Breast epithelium (tissue), 4 donors: Measurements from ENCODE around the gene TUBB2B. TPM values are rescaled to one million over a fixed set of nuclear protein-coding genes. Genes with fewer than 3 reads are reported as not detected.
"Not testable (repeated sequence)": the region's sequence is repeated elsewhere in the genome, so short reads cannot be mapped to it uniquely, and the experiment has no call there.

ENCODE experiments used
- DNase-seq, 2 donors: peaks; one replicate each; pipeline ENCODE4 v3.0.0-alpha.2; 2019; ENCODE audit warnings: low spot score in 2 of 2
- H3K27ac ChIP-seq, 2 donors: fragments of 200-600 bp; sonication (generic) in 1 of 2; one replicate each; pipeline ENCODE4 v1.5.1; 2016 to 2019; ENCODE audit warnings: mild to moderate bottlenecking in 1 of 2
- H3K27me3 ChIP-seq, 2 donors: fragments of 200-600 bp; sonication (generic) in 1 of 2; one replicate each; pipeline versions ENCODE4 v1.5.1 to v1.6.0; 2017 to 2019; ENCODE audit warnings: control low read depth in 1 of 2, mild to moderate bottlenecking in 1 of 2
- H3K36me3 ChIP-seq: fragments of 200-600 bp; one replicate; pipeline ENCODE4 v1.5.1; 2019
- H3K4me1 ChIP-seq, 2 donors: fragments of 200-600 bp; sonication (generic); one replicate each; pipeline ENCODE4 v1.5.1; 2016 to 2019; ENCODE audit warnings: control low read depth in 1 of 2
- H3K4me3 ChIP-seq, 3 donors: fragments of 200-600 bp; sonication (generic); 1 replicate in 2 of 3; 2 replicates in 1 of 3; pipeline ENCODE4 v1.5.1; 2016 to 2019; ENCODE audit warnings: mild to moderate bottlenecking in 3 of 3, moderate library complexity in 2 of 3
- H3K9me3 ChIP-seq, 2 donors: fragments of 200-600 bp; sonication (generic) in 1 of 2; one replicate each; pipeline ENCODE4 v1.5.1; 2016 to 2019; ENCODE audit warnings: control low read depth in 1 of 2
- POLR2A ChIP-seq: fragments of 450-650 bp; IDR thresholded peaks from one replicate; pipeline ENCODE4 v1.6.1; 2016; ENCODE audit warnings: antibody characterized with exemption, mild to moderate bottlenecking, moderate library complexity
- POLR2AphosphoS5 ChIP-seq, 3 donors: sonication (generic); formaldehyde crosslinking; IDR thresholded peaks; one replicate each; pipeline ENCODE4 v1.6.1; 2017; ENCODE audit warnings: antibody characterized with exemption in 3 of 3
- intact Hi-C: fragments of 100-400 bp; cut with DNase I; formaldehyde crosslinking; loops from one replicate; pipeline ENCODE4 v1.15.1; 2023; ENCODE audit warnings: low total_unique reads
- total RNA-seq, 3 donors: library from RNA; depleted of rRNA; stranded (reverse); fragments of >200 nt; gene quantifications; one replicate each; pipeline ENCODE4 v1.1.0, GENCODE V29; 2016
- TF ChIP-seq, protein P1 (sequence below), 3 donors: fragments of 450-650 bp; IDR thresholded peaks; one replicate each; pipeline ENCODE4 v1.5.1; 2016 to 2017; ENCODE audit warnings: antibody characterized with exemption in 3 of 3, mild to moderate bottlenecking in 3 of 3, moderate library complexity in 3 of 3

Gene TUBB2B
- total RNA-seq, 3 donors from 2014 or later, result 4.2 to 7.5 (median 7.3) TPM

DNA sequence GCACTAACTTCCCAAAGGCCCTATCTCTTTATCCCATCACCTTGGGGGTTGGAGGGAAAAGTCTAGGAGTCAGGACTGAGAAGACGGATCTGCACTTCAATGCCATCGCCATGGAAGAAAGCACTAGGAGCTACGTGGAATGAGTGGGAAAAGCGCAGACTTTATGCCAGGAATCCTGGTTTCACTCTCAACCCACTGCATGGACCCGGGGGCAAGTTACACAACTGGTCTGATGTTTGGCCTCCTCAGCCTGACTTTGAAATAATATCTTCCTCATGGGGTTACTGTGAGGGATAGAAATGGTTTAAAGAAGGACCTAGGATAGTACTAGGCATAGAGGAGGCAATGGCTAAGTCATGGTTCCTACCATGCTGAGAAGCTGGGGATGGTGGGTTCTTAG lies 17.8 kb upstream of the TUBB2B start:
- no peaks in the 10 kb centered on the region for H3K36me3 ChIP-seq
- TF ChIP-seq, protein P1, sequence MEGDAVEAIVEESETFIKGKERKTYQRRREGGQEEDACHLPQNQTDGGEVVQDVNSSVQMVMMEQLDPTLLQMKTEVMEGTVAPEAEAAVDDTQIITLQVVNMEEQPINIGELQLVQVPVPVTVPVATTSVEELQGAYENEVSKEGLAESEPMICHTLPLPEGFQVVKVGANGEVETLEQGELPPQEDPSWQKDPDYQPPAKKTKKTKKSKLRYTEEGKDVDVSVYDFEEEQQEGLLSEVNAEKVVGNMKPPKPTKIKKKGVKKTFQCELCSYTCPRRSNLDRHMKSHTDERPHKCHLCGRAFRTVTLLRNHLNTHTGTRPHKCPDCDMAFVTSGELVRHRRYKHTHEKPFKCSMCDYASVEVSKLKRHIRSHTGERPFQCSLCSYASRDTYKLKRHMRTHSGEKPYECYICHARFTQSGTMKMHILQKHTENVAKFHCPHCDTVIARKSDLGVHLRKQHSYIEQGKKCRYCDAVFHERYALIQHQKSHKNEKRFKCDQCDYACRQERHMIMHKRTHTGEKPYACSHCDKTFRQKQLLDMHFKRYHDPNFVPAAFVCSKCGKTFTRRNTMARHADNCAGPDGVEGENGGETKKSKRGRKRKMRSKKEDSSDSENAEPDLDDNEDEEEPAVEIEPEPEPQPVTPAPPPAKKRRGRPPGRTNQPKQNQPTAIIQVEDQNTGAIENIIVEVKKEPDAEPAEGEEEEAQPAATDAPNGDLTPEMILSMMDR (IDR thresholded peaks at IDR 0.05), result no peak
- TF ChIP-seq POLR2AphosphoS5 (IDR thresholded peaks at IDR 0.05), result no peak
- no peak for TF ChIP-seq POLR2A
- H3K4me1 ChIP-seq, result no peaks in the 10 kb centered on the region
- H3K27ac ChIP-seq, result peak overlapping the region in 1 of 2 donors; percentile 5
- no peaks in the 10 kb centered on the region for H3K27me3 ChIP-seq
- intact Hi-C loops, result loop anchor here (10.0 kb wide), 1 partner anchor 250 kb away; the partner anchor contains the start of gene NQO2
- no peaks in the 10 kb centered on the region for H3K9me3 ChIP-seq
- H3K4me3 ChIP-seq, result no peak overlapping the region
- DNase-seq, result no peak

DNA sequence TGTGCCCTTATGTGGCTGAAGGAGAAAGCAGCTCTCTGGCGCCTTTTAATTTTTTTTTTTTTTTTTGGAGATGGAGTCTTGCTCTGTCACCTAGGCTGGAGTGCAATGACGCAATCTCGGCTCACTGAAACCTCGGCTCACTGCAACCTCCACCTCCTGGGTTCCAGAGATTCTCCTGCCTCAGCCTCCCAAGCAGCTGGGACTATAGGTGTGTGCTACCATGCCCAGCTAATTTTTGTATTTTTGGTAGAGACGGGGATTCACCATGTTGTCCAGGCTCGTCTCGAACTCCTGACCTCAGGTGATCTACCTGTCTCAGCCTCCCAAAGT lies 17.3 kb upstream of the TUBB2B start:
- H3K9me3 ChIP-seq, H3K4me1 ChIP-seq, H3K36me3 ChIP-seq, H3K4me3 ChIP-seq, DNase-seq, H3K27me3 ChIP-seq: not testable (repeated sequence)
- intact Hi-C loops, result loop anchor here (10.0 kb wide), 1 partner anchor 250 kb away; the partner anchor contains the start of gene NQO2
- peak overlapping the region in 1 of 2 donors; percentile 5 for H3K27ac ChIP-seq

DNA sequence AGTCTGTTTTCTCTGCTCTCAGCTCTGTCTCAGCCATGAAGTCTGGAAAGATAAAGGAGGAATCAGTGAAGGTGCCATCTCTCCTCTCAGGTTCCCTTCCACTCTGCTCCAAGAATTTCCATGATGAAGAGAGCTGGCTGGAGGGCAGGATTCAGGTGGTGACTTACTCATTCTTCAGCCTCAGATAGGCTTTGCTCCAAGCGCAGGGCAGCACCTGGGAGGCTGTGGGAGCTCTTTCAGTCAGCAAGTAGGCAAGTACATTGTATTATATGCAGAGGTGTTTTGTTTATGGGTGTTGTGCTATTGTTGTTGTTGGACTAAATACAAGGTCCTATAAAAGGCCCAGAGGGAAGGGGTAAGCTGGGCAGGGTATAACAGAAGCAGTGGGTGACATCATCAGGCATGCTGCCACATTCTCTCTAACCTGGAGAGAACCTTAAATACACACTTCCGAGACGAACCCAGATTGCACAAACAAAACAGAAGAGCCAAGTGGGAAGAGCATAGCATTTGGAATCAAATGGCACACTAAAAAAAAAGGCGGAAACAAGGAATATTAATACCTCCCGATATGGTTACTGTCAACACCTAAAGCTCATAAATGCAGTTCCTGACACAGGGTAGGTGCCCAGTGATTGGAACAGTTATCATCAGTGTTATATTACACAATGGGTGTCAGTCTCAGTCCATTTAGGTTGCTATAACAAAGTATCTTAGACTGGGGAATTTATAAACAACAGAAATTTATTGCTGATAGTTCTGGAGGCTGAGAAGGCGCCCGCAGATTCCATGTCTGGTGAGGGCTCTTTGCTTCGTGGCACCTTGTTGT lies 16.8 kb upstream of the TUBB2B start:
- intact Hi-C loops, result loop anchor here (10.0 kb wide), 1 partner anchor 249 kb away; the partner anchor contains the start of gene NQO2
- Histone ChIP-seq H3K4me3 (no peak overlapping the region), H3K27ac (no peak overlapping the region), H3K27me3 (no peaks in the 10 kb centered on the region), H3K36me3 (no peaks in the 10 kb centered on the region), H3K9me3 (no peaks in the 10 kb centered on the region), H3K4me1 (no peaks in the 10 kb centered on the region)
- TF ChIP-seq, protein P1 (IDR thresholded peaks at IDR 0.05), result no peak
- TF ChIP-seq POLR2A (no peak), POLR2AphosphoS5 (IDR thresholded peaks at IDR 0.05) (no peak)
- DNase-seq, result no peak

DNA sequence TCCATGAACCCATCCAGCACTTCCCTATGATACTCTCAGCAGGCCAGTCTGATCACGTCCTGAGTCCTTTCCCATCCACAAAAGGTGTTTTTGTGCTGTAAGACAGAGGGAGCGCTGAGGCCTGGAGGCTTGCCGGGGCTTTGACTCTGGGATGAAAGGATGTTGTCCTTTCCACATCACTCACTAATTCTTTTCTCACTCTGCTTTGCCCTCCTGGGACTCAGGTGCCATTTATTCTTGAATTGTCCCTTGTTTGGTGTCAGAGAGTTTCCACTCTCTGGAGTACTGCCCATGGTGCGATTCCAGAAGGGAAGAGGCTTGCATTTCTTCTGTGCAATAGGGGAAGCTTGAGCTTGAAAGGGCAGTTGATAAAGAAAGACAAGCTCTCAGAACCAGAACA lies 15.3 kb upstream of the TUBB2B start:
- intact Hi-C loops, result loop anchor here (10.0 kb wide), 1 partner anchor 248 kb away; the partner anchor contains the start of gene NQO2
- Histone ChIP-seq H3K4me3 (no peak overlapping the region), H3K36me3 (no peaks in the 10 kb centered on the region), H3K4me1 (no peaks in the 10 kb centered on the region), H3K27me3 (no peaks in the 10 kb centered on the region), H3K9me3 (no peaks in the 10 kb centered on the region), H3K27ac (peak overlapping the region; percentile 14 to 29)
- TF ChIP-seq POLR2A (no peak), POLR2AphosphoS5 (IDR thresholded peaks at IDR 0.05) (no peak)
- TF ChIP-seq, protein P1 (IDR thresholded peaks at IDR 0.05), result no peak
- no peak for DNase-seq

DNA sequence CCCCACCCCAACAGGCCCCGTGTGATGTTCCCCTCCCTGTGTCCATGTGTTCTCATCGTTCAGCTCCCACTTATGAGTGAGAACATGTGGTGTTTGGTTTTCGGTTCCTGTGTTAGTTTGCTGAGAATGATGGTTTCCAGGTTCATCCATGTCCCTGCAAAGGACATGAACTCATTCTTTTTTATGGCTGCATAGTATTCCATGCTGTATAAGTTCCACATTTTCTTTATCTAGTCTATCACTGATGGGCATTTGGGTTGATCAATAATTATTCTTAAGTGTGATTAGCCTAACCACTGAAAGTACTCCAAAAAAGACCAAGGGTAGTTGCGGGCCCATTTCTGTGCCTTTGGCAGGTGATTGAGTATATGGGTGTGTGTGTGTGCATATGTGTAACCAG lies 14.3 kb upstream of the TUBB2B start:
- not testable (repeated sequence) for H3K4me1 ChIP-seq, DNase-seq, H3K36me3 ChIP-seq, H3K27ac ChIP-seq, H3K9me3 ChIP-seq, H3K27me3 ChIP-seq, H3K4me3 ChIP-seq
- intact Hi-C loops, result loop anchor here (10.0 kb wide), 1 partner anchor 247 kb away; the partner anchor contains the start of gene NQO2

DNA sequence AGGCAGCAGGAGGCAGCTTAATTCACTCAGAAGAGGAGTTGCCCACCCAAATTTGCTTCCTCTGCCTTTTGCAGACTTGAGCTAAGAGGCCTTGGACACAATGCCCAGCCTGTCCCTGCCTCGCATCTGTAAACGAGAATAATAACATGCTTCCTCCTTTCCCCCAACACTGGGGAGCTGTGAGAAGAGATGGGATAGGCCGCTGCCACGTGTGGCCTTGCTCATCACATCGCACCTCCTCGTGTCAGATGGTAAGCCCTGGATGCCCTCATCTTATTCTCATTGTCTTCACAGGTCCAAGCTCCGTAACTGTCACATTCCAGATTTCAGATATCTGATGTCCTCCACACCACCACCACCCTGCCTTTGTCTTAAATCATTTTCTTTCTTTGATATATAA lies 13.1 kb upstream of the TUBB2B start:
- Histone ChIP-seq H3K4me1 (no peaks in the 10 kb centered on the region), H3K4me3 (no peak overlapping the region), H3K9me3 (no peaks in the 10 kb centered on the region), H3K36me3 (no peaks in the 10 kb centered on the region), H3K27me3 (no peaks in the 10 kb centered on the region), H3K27ac (no peak overlapping the region)
- no peak for DNase-seq
- TF ChIP-seq, protein P1 (IDR thresholded peaks at IDR 0.05), result no peak
- TF ChIP-seq POLR2A (no peak), POLR2AphosphoS5 (IDR thresholded peaks at IDR 0.05) (no peak)
- intact Hi-C loops, result loop anchor here (10.0 kb wide), 1 partner anchor 246 kb away; the partner anchor contains the start of gene NQO2
